Tracheal epithelial cell (primary cell): Measurements from ENCODE around the gene CXCL16. TPM values are rescaled to one million over a fixed set of nuclear protein-coding genes. Genes with fewer than 3 reads are reported as not detected.

Experiments
- total RNA-seq: library from RNA; depleted of rRNA; stranded (reverse); fragments of >200 nt; gene quantifications from 2 replicates; pipeline ENCODE4 v1.2.1, GENCODE V29; 2014

Gene CXCL16
- 13.9 and 42.2 TPM in 2 replicates for total RNA-seq

GRCh38 chr17:4739122-4740024 is at the start of gene CXCL16, which contains the start of gene ZMYND15:
TSS of gene CXCL16 (minus strand) at chr17:4739928. CDS start at chr17:4739339, 589 bp downstream.
TSS of gene ZMYND15 (plus strand) at chr17:4739833. CDS start at chr17:4740549, 716 bp downstream.

GRCh38 chr17:4788807-4789700 is 49.3 kb upstream of the CXCL16 start, which contains the start of gene GLTPD2:
TSS of gene GLTPD2 (plus strand) at chr17:4788964. CDS start at chr17:4789012, 48 bp downstream.

GRCh38 chr17:4786106-4786511 is 46.4 kb upstream of the CXCL16 start, which contains the start of gene VMO1:
TSS of gene VMO1 (minus strand) at chr17:4786364. CDS start at chr17:4786352, 12 bp downstream.

GRCh38 chr17:4771519-4772234 is 31.9 kb upstream of the CXCL16 start, which contains the start of gene TM4SF5:
TSS of gene TM4SF5 (plus strand) at chr17:4771886. CDS start at chr17:4771923, 37 bp downstream.

GRCh38 chr17:4709794-4710692 is 29.7 kb downstream of the CXCL16 start, which contains the start of gene ARRB2:
TSS of gene ARRB2 (plus strand) at chr17:4710632. CDS start at chr17:4710722, 90 bp downstream.

Other genes with a start within 250 kb of the CXCL16 start
- gene SPNS2, start 241.0 kb downstream of the CXCL16 start, total RNA-seq, result 2.8 and 45.1 TPM in 2 replicates
- gene MYBBP1A, start 184.5 kb downstream of the CXCL16 start, total RNA-seq, result 84.8 and 88.9 TPM in 2 replicates
- 2.2 and 7.7 TPM in 2 replicates for gene GGT6, start 179.4 kb downstream of the CXCL16 start, total RNA-seq
- under 0.01 TPM in 1 of 2 replicates, not detected in the other for gene SMTNL2, start 155.4 kb downstream of the CXCL16 start, total RNA-seq
- gene ALOX15, start 98.2 kb downstream of the CXCL16 start, total RNA-seq, result not detected in 2 replicates
- 30.9 and 36.4 TPM in 2 replicates for gene PELP1, start 35.8 kb downstream of the CXCL16 start, total RNA-seq
- 3.1 and 5.3 TPM in 2 replicates for gene ARRB2, start 29.3 kb downstream of the CXCL16 start, total RNA-seq
- 12.6 and 13.5 TPM in 2 replicates for gene MED11, start 8.5 kb downstream of the CXCL16 start, total RNA-seq
- 0.21 and 1.2 TPM in 2 replicates for gene ZMYND15, start 95 bp downstream of the CXCL16 start, total RNA-seq
- not detected in 2 replicates for gene TM4SF5, start 32.0 kb upstream of the CXCL16 start, total RNA-seq
- 0.72 and 1.1 TPM in 2 replicates for gene VMO1, start 46.4 kb upstream of the CXCL16 start, total RNA-seq
- not detected in 2 replicates for gene GLTPD2, start 49.0 kb upstream of the CXCL16 start, total RNA-seq
- gene PSMB6, start 56.2 kb upstream of the CXCL16 start, total RNA-seq, result 121 and 163 TPM in 2 replicates
- gene PLD2, start 67.2 kb upstream of the CXCL16 start, total RNA-seq, result 15.3 and 25.8 TPM in 2 replicates
- gene MINK1, start 93.4 kb upstream of the CXCL16 start, total RNA-seq, result 55.7 and 77.2 TPM in 2 replicates
- gene C17orf107, start 159.6 kb upstream of the CXCL16 start, total RNA-seq, result 1.7 and 2.9 TPM in 2 replicates
- gene CHRNE, start 163.2 kb upstream of the CXCL16 start, total RNA-seq, result 0.24 and 0.64 TPM in 2 replicates
- gene GP1BA, start 192.3 kb upstream of the CXCL16 start, total RNA-seq, result not detected in 2 replicates
- gene SLC25A11, start 200.1 kb upstream of the CXCL16 start, total RNA-seq, result 65.4 and 88.4 TPM in 2 replicates
- 24.5 and 26.0 TPM in 2 replicates for gene RNF167, start 200.3 kb upstream of the CXCL16 start, total RNA-seq
- 382 and 601 TPM in 2 replicates for gene PFN1, start 208.6 kb upstream of the CXCL16 start, total RNA-seq
- gene ENO3, start 211.2 kb upstream of the CXCL16 start, total RNA-seq, result 1.5 and 3.9 TPM in 2 replicates
- gene SPAG7, start 227.9 kb upstream of the CXCL16 start, total RNA-seq, result 34.7 and 38.2 TPM in 2 replicates
- gene CAMTA2, start 247.7 kb upstream of the CXCL16 start, total RNA-seq, result 4.5 and 5.3 TPM in 2 replicates